Renal cortical epithelial cell (primary cell): ENCODE data around the gene C13orf42. TPM values are rescaled to one million over a fixed set of nuclear protein-coding genes. Genes with fewer than 3 reads are reported as not detected.
"Not testable (repeated sequence)": the region's sequence is repeated elsewhere in the genome, so short reads cannot be mapped to it uniquely, and the experiment has no call there.

Experiments used
- DNase-seq: peaks from one replicate; pipeline ENCODE4 v3.0.0-alpha.2; 2011; ENCODE audit warnings: low read depth
- total RNA-seq: library from RNA; depleted of rRNA; stranded (reverse); fragments of >200 nt; gene quantifications from 2 replicates; pipeline ENCODE4 v1.2.3, GENCODE V29; 2014

Gene C13orf42
- total RNA-seq, 1 donor from 2014 or later = not detected

DNA sequence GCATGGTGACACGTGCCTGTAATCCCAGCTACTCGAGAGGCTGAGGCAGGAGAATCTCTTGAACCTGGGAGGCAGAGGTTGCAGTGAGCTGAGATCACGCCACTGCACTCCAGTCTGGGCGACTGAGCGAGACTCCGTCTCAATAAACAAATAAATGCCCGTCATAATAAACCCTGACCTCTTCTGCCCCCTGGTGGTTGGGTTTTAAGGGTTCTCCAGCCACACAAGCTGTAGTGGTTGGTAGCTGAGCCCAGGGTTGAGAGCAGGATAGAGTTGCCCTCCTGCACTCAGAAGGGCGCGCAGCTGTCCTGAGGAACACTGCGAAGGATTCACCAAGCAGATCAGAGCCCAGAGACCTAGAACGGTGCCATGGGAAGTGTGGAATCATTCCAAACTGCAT, 9.8 kb upstream of the C13orf42 start:
- not testable (repeated sequence) for DNase-seq

DNA sequence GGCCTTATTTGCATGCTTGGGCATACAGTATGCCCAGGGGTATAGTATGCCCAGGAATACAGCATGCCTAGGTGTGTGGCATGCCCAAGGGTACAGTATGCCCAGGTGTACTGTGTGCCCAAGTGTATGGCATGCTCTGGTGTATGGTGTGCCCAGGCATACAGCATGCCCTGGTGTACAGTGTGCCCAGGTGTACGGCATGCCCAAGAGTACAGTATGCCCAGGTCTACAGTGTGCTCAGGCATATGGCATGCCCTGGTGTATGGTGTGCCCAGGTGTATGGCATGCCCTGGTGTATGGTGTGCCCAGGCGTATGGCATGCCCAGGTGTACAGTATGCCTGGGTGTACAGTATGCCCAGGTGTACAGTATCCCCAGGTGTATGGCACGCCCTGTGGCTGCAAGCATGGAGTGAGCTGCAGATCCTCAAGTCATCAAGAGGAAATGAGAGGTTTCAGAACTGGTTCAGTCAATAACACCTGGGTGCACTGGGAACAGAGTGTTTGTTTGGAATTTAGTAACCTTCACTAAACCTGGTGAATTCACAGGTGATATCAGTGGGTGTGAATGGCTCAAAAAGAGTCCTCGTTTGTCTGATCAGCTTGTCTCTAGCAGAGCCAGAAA, 7.8 kb upstream of the C13orf42 start:
- DNase-seq = no peak

DNA sequence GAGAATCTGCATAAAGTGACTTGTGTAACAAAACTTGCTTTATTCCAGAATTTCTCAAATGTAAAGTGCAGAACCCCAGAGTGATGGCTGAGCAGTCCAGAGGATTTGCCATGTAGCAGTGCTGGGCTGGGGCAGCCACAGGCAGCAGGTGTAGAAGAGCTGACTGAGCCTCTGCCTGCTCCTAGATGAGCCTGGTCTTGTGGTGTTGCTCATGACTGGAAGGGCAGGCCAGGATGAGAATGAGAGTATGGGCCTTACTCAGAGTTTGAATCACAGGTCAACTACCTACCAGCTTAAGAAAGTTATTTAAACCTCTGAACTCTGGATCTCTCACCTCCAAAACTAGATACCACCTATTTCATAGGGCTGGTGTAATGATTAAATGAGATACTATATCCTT, 2.9 kb upstream of the C13orf42 start:
- no peak for DNase-seq

DNA sequence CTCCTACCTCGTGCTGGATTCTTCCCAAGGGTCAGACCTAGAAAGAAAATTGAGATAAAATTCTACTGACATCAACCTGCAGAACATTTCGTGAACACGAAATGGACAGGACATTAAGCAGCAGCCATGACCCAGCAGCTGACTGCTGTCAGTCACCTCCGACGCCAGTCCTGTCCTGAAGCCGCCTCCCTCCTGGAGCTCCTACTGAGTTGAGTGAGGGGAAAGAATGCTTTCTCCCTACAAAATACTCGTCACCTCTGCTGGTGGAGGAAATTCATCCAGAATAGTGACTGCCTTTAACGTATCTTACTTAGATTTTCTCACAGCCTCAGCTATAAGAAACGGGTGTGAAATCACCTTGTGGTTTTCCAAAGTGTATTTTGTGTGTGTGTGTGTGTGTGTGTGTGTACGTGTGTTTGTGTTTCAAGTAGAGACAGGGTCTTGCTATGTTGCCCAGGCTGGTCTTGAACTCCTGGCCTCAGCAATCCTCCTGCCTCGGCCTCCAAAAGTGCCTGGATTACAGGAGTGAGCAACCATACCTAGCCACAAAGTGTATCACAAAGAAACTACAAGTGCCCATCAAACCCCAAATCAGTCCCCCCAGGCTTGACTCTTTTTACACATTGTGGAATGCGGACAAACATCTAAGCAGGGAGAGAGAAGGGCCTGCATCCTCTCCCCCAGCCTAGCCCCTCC, 2.3 kb upstream of the C13orf42 start:
- no peak for DNase-seq

DNA sequence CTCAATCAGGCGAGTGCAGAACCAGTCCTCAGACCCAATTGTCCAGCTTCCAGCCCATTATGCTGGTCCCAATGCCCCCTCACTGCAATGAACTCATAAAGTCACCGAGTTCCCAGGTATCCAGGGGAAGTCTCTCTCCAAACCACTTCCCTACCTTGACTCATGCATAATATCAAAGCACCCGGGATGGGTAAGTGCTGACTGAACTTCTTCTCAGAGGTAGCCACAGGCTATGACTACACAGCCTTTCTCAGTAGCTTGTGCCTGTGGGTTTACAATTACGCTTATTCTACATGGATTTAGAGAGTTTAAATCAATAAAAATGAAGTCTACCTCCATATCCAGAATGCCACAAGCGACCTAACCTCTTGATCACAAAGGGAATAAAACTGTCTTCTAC, 1.7 kb upstream of the C13orf42 start:
- DNase-seq = no peak

GRCh38 chr13:51111997-51112396, 923 bp upstream of the C13orf42 start:
- DNase-seq = no peak

GRCh38 chr13:51107996-51108395, 3.1 kb downstream of the C13orf42 start:
- no peak for DNase-seq

DNA sequence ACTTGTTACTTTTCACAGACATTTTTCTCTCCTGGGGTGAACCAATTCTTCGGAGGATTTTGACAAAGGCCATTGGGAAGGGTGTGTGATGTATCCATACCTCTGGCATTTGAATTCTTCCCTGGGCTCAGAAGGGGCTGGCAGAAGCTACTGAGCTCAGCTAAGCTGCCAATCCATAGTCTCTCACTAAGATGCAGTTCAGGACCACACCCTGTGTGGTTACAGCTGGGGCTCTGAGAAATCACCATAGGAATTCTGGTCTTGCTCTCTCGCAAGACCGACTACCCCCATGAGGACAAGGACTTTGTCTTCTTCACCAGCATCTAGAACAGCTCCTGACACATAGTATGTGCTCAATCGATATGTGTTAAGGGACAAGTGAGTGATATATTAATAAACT, 6.0 kb downstream of the C13orf42 start:
- DNase-seq = no peak

GRCh38 chr13:51101636-51102235, 9.3 kb downstream of the C13orf42 start:
- no peak for DNase-seq

GRCh38 chr13:51097353-51098043, 13.6 kb downstream of the C13orf42 start:
- DNase-seq = no peak

DNA sequence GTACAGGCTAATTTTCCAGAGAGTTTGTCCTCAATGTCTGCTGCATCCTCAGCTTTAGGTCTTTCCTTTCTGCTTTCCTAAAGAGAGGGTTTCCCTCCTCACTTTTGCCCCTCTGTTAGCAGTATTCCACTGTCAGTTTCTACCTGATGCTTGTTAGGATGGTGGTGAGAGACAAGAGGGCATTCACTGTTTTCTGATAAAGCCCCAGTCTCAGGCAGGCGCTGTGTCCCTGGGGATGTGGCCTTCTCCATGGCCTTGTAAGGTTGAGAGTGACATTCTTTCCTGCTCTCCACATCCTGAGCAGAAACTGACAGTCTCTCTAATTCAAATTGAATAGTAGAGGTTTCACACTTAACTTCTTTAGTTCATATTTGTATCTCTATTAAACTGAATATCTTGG, 14.9 kb downstream of the C13orf42 start:
- DNase-seq = no peak

DNA sequence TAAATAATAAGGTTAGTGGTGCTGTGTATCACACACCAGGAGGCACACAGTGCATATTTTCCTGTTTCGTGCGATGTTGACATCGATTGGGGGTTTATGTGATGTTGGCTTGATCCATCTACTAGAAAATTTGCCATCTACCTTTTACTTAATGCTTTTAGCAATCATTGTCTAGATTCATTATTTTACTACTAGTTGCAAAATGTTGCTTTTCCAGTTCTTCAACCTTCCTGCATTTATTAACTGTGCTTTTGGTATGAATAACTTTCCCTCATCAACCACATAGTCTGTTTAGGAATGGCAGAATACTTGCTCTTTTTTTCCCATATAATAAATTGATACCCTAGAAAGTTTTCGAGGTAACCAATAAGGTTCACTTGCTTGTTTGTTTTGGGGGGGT, 17.5 kb downstream of the C13orf42 start:
- DNase-seq = peak; percentile 18

GRCh38 chr13:51091839-51092238, 19.2 kb downstream of the C13orf42 start:
- DNase-seq = no peak

DNA sequence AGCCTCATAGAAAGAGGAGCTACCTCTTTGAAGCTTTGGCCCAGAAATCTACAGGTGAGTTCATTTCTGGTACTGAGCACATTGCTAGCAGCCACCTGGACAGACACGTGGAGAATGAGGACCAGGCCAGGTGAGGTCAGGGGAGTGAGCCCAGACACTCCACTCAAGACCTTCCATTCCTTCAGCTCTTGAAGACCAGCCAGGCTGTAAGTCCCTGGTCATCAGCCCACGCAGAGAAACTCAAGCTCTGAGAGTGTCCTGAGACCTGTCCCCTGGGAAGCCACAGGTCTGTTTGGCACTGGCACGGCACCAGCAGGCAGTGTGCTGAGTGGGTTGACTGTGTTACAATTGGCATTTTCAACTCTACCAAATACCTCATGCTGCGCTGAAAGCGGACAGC, 27.4 kb downstream of the C13orf42 start:
- no peak for DNase-seq

DNA sequence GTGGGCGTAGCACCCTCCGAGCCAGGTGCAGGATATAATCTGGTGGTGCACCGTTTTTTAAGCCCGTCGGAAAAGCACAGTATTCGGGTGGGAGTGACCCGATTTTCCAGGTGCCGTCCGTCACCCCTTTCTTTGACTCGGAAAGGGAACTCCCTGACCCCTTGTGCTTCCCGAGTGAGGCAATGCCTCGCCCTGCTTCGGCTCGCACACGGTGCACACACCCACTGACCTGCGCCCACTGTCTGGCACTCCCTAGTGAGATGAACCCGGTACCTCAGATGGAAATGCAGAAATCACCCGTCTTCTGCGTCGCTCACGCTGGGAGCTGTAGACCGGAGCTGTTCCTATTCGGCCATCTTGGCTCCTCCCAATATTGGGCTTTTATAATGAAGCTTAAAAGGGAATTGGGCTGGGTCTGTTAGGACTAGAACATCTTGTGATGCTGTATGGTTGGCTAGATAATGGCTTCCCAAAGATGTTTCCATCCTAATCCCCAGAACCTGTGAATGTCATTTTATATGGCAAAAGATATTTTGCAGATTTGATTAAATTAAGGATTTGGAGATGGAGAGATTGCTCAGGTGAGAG, 30.5 kb downstream of the C13orf42 start:
- DNase-seq = not testable (repeated sequence)

DNA sequence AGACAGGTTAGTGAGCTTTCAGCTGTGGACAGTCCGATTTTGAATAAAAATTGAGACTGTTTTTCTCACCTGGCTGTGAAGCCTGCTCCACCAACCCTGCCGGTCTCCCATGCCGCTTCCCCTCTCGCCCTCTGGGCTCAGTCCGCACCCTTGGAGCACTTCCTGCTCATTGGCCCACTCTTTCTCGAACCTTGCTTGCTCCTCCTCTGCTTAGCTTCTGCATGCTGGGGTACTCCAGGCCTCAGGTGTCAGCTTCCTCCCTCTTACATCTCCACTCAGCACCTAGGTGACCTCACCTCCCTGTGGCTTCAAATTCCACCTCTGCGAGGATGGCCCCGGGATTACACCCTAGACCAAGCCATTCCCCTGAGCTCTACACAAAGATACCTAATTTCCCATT, 39.6 kb downstream of the C13orf42 start:
- DNase-seq = no peak

- DNase-seq = peak; percentile 64
Observed at GRCh38 chr13:51070005-51070649, 40.9 kb downstream of the C13orf42 start.

DNA sequence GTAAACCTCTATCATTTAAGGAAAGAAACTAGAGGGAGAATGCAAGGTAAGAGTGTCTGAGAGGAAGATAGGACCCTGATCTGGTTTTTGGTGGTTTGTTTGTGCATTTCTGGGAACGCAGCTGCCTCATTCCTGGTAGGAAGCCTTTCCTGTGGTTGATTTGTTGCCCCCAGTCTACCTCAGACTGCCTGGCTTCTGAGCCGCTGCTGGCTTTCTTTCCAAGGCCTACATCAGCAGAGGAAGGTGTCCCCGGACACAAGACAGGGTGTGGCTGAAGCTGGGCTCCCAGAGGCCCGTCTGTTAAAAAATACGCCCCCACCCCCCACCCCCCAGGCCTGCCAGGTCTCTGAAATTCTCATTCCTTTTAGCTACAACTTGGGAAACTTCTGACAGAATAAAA, 42.6 kb downstream of the C13orf42 start:
- no peak for DNase-seq

- no peak for DNase-seq
Observed at GRCh38 chr13:51067706-51068105, 43.4 kb downstream of the C13orf42 start.

GRCh38 chr13:51067210-51067701, 43.8 kb downstream of the C13orf42 start:
- no peak for DNase-seq

- DNase-seq = peak; percentile 29
Observed at GRCh38 chr13:51066091-51066831, 44.8 kb downstream of the C13orf42 start.
